ENCODE data around the gene TMCC2.
A peak's percentile ranks its signal among the peaks of the same experiment; 100 is the strongest.
"Not testable (repeated sequence)": the region's sequence is repeated elsewhere in the genome, so short reads cannot be mapped to it uniquely, and the experiment has no call there.

TMCC2 gene

GRCh38 chr1:205261946-205262691 lies 34.4 kb downstream of the TMCC2 start:
- no peak for DNase-seq

GRCh38 chr1:205262731-205263171 lies 35.0 kb downstream of the TMCC2 start:
- no peak for DNase-seq

DNA sequence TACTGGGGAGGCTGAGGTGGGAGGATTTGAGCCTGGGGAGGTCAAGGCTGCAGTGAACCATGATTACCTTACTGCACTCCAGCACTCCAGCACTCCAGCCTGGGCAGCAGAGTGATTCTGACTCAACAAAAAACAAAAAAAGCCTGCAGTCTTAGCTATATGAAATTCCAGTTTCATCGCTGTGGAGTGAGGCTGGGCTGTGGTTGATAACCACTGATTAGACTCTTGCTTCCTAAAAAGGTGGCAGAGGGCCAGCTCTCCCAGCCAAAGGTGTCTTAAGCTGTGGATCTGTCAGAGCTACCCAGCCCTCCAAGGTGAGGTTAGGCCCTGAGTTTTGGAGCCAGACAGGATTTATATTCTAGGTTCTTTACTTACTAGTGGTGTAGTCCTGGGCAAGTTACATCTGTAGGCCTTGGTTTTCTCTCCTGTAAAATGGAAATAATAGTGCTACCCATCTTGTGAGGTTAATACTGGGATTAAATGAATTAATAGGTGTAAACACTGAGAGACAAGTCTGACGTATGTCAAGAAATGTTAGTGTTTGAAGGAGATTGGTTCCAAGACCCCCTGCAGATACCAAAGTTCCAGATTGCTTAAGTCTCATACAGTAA lies 35.9 kb downstream of the TMCC2 start:
- no peak for DNase-seq

- DNase-seq, result no peak
Observed at GRCh38 chr1:205266611-205267305, 39.0 kb downstream of the TMCC2 start.

DNA sequence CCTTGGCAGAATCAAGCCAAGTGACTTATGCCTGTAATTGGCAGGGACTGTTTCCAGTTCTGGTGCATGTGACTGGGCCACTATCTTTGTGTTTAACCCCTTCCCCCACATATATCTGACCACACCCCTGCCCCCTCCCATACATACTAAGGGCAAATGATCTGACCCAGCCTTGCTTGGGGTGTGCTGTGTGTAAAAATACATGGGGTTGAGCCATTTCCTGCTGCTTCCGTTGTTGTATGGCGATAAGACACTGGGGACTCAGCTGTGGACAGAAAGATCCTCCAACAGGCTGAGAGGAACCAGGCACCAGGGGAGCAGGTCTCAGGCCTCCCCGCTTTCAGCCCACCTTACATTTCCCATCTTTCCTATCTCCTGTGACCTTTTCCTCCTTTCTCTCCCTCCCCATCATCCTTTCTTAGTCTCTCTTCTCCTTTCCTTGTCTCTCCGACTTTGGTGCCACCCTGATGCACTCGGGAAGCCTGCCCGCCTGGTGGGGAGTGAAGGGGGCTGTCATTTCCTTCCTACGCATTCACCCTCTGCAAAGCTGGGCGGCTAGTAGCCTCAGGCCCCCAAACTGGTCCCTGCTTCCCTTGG lies 39.7 kb downstream of the TMCC2 start:
- no peak for DNase-seq

DNA sequence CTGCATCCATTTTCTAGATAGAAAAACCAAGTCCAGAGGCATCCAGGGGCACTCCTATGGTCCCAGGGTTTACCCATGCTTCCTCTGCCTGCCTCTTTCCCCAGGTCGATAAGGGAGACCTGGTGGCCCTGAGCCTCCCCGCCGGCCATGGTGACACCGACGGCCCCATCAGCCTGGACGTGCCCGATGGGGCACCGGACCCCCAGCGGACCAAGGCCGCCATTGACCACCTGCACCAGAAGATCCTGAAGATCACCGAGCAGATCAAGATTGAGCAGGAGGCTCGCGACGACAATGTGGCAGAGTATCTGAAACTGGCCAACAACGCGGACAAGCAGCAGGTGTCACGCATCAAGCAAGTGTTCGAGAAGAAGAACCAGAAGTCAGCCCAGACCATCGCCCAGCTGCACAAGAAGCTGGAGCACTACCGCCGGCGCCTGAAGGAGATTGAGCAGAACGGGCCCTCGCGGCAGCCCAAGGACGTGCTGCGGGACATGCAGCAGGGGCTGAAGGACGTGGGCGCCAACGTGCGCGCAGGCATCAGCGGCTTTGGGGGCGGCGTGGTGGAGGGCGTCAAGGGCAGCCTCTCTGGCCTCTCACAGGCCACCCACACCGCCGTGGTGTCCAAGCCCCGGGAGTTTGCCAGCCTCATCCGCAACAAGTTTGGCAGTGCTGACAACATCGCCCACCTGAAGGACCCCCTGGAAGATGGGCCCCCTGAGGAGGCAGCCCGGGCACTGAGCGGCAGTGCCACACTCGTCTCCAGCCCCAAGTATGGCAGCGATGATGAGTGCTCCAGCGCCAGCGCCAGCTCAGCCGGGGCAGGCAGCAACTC lies 41.3 kb downstream of the TMCC2 start:
- DNase-seq, result no peak

- no peak for DNase-seq
Observed at GRCh38 chr1:205269711-205270110, 42.0 kb downstream of the TMCC2 start.

DNA sequence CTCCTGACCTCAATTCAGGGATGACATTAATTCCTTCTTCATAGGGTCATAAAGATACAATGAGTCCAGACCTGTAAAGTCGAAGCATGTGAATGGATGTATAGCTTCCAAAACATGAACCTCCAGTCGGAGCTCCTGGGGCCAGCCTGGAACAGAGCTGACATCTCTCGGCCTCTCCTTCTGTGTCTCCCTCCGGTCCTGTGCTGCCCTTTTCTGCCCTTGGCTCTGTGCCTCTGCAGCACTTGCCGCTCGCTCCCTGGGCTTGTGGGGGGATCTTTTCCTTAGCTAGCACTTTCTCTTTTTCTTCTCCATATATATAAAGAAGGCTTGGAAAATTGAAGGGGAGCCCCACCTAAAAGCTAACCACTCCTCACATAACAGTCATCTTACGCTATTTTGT lies 42.5 kb downstream of the TMCC2 start:
- no peak for DNase-seq

DNA sequence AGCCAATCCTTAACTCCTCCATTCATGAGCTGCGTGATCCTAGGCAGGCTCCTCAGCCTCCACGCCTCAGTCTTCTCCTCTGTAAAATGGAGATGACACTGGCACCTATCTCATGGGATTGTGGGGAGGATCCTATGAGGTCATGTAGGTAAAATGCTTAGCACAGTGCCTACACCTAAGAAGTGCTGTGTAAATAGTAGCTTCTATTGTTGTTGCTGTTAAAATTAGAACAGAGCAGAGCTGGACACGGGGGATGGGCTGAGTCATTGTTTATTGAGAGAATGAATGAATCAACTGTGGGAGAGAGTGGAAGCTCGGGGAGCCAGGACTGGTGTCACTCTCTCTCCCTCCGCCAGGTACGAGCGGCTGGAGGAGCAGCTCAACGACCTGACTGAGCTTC lies 43.0 kb downstream of the TMCC2 start:
- no peak for DNase-seq

- no peak for DNase-seq
Observed at GRCh38 chr1:205271277-205271676, 43.5 kb downstream of the TMCC2 start.

DNA sequence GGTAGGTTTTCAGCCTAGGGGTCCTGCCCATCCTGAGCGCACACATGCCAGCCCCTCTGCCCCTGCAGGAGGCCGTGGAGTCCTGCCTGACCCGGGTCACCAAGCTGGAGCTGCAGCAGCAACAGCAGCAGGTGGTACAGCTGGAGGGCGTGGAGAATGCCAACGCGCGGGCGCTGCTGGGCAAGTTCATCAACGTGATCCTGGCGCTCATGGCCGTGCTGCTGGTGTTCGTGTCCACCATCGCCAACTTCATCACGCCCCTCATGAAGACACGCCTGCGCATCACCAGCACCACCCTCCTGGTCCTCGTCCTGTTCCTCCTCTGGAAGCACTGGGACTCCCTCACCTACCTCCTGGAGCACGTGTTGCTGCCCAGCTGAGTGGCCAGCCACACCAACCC lies 44.0 kb downstream of the TMCC2 start:
- DNase-seq, result no peak

DNA sequence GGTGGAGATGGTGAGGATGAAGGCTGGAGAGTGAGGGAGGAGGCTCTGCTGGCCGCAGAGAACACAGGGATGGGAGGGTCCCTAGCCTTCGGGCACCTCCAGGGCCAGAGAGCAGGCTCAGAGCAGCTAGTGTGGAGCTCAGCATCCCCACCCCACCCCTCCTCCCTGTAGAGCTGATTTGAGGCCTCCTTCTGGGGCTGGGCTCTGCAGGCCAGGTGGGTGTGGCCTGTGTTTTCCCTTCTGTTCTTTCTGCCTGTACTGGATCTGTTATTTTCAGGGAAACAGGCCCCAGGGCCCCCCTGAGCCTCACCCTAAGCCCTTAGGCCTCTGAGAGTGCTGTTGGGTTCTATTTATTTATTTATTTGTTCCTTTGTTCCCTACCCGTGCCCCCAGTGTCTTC lies 44.8 kb downstream of the TMCC2 start:
- no peak for DNase-seq

DNA sequence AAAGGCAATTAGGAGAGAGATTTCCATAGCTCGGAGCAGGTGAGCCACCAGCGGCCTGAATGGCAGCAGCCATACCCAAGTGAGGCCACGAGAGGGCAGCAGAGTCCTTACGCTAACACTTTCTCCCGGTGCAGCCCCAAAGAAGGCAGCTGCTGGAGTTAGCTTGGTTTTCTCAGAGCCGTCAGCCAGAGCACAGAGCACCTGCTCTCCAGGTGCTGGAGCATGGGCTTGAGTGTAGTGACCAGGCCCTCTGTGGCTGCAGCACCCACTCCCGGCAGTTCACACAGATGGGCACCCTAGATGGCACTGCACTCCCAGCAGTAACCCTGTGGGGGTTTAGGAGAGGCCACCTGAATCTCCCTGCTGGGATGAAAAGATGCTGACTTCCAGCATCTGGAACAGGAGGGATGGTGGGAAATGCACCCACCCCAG lies 45.8 kb downstream of the TMCC2 start:
- peak; percentile 85 for DNase-seq

DNA sequence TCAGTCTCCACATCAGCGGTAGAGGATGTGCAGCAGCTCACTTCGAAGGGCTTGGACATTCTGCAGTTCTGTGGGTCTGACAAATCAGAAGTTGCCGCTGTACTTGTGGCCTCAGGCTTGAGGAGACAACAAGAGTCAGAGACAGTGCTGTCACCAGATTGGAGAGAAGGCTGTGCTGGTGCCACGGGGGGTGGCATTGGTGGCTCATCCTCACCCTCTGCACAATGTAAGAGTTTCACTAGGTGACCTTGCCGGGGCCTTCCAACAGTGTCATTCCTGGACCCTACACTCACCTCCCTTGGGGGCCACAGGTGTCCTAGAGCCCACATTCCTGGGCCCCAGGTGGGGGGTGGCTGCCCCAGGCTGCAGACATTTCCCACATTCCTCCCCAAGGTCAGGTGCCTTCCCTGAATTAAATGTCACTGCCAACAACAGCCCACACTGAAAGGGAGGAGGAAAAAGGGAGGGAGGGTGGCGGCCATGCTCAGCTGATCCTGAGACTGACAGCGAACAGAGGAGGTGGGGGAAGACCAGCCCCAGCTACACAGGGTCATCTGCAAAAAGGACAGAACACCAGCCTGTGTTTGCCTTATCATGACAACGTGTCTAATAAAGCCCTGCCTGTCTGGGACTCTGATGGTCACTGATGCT lies 46.4 kb downstream of the TMCC2 start:
- DNase-seq, result no peak

DNA sequence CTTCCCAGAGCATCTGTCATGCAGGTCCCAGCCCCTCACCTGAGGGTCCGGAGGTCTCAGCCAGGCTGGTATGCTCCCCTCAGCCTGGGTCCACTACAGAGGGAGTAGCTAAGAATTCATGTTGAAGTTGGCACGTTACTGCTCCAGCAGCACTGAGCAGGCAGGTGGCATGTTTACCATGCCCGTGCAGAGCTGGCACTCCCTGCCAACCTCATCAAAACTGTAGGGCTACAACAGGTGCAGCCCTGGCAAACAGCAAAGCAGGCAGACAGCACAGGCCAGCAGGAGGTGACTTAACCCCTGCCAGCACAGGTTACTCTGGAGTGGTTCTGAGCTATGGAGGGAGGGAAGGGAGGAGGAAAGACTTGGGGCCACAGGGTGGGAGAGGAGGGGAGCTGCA lies 47.4 kb downstream of the TMCC2 start:
- DNase-seq, result no peak

DNA sequence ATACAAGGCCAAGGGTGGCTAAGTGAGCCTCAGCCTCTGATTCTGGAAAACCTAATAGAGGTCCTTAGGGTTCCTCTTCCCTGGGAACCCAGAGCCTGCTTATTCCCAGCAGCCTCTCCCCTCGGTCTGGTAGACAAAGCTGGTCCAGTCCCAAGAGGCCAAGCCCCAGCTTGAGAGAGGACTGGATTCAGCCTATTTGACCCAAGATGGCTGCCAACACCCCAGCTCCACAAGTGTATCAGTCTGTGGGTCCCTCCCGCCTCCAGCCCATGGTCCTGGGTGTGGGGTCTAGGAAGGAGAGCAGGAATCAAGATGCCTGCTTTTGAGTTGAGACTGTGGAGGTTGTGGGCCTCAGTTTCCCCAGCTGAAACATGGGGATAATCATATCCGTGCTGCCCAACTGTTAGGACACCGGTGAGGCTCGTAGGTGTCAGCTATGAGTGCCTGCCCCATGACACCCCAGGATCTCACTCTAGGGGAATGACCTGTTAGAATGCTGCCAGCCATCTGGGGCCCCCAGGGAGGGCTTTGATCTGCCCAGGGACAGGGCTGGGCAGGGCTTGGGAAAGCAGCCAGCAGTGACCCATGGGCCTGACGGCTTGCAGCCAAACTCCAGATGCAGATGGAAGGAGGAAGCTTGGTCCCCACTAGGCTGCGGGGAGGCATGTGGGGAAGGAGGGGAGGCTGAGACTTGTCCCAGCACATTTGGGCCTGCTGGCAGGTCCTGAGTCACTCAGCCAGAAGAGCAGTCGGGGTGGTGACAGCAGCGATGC lies 48.4 kb downstream of the TMCC2 start:
- no peak for DNase-seq

DNA sequence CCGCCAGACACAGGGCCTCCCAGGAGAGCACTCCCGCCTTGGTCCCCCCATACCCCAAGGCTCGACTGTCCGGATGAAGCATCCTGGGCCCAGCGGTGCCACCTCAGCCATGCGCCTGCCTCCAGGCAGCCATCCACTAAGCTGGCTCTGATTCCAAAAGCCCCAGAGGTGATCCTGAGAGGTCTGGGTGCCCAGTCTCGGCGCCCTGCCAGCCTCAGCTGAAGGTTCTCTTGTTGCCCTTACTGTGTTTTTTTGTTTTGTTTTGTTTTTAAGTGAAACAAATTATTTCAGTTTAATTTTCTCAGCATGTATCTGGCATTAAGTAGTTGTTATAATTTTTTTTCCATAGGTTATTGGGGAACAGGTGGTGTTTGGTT lies 48.9 kb downstream of the TMCC2 start:
- no peak for DNase-seq

- no peak for DNase-seq
Observed at GRCh38 chr1:205279986-205280385, 52.2 kb downstream of the TMCC2 start.

DNA sequence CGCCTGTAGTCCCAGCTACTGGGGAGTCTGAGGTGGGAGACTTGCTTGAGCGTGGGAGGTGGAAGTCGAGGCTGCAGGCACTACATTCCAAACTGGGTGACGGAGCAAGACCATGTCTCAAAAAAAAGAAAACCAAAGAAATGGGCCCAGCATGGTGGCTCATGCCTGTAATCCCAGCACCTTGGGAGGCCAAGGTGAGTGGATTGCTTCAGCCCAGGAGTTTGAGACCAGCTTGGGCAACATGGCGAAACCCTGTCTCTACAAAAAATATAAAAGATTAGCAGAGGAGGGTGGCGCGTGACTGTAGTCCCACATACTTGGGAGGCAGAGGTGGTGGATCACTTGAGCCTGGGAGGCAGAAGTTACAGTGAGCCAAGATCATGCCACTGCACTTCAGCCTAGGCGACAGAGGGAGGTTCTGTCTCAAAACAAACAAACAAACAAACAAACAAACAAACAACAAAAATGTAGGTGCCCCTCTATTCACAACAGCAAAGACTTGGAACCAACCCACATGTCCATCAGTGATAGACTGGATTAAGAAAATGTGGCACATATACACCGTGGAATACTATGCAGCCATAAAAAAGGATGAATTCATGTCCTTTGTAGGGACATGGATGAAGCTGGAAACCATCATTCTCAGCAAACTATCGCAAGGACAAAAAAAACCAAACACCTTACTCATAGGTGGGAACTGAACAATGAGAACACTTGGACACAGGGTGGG lies 53.1 kb downstream of the TMCC2 start:
- not testable (repeated sequence) for DNase-seq

DNA sequence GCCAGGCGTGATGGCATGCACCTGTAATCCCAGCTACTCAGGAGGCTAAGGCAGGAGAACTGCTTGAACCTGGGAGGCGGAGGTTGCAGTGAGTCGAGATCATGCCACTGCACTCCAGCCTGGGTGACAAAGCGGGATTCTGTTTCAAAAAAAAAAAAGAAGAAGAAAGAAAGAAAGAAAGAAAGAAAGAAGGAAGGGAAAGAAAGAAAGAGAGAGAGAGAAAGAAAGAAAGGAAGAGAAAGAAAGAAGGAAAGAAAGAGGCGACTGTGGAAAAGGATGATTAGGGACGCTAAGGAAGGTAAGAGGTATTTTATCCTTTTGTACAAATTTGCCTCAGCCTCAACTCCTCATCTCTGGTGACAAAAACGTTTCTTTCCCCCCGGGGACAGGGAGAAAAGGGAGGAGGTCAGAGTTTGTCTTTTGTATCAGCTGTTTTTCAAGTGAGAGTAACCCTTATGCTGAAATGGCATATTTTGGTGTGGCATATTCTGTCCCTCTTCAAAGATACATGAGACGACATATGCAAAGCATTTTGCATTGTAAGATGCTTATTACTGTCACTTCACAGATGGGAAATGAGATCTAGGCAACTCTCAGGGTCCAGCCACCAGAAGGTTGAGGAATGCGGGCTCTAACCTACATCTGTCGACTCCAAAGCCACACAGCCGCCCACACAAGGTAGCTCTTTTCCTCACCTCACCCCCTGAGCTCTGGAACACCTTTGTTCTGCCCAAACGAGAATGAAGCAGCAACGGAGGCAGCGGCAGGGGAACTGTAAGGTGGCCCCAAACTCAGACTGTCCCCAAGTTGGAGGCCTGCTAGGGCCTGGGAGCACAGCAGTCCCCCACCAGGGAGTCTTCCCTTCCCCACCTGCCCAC lies 55.8 kb downstream of the TMCC2 start:
- no peak for DNase-seq

Measured in stimulated activated CD4-positive, alpha-beta T cell treated with anti-CD3 and anti-CD28 coated beads, Interleukin-4, amount 100 ng/mL, for 1 hour (primary cell).